SKM-1 (cell line): ENCODE results near the gene KANK2.
"Not testable (repeated sequence)": the region's sequence is repeated elsewhere in the genome, so short reads cannot be mapped to it uniquely, and the experiment has no call there.

Source experiments
- DNase-seq: peaks from one replicate; lab custom pipeline; 2025; ENCODE audit not compliant: unreplicated experiment; lab: John Stamatoyannopoulos, UW

The KANK2 gene

GRCh38 chr19:11174336-11174735, 23.0 kb downstream of the KANK2 start:
- DNase-seq = no peak

- no peak for DNase-seq
Observed at GRCh38 chr19:11173516-11174155, 23.7 kb downstream of the KANK2 start.

GRCh38 chr19:11172576-11172975, 24.8 kb downstream of the KANK2 start:
- no peak for DNase-seq

- no peak for DNase-seq
Observed at GRCh38 chr19:11171144-11171543, 26.2 kb downstream of the KANK2 start.

- DNase-seq = no peak
Observed at GRCh38 chr19:11169896-11170678, 27.3 kb downstream of the KANK2 start.

GRCh38 chr19:11168568-11168967, 28.8 kb downstream of the KANK2 start:
- no peak for DNase-seq

GRCh38 chr19:11166281-11167142, 30.8 kb downstream of the KANK2 start:
- DNase-seq = no peak

GRCh38 chr19:11165486-11166030, 31.8 kb downstream of the KANK2 start:
- DNase-seq = no peak

- DNase-seq = no peak
Observed at GRCh38 chr19:11164879-11165406, 32.4 kb downstream of the KANK2 start.

- DNase-seq = no peak
Observed at GRCh38 chr19:11164296-11164695, 33.0 kb downstream of the KANK2 start.

- not testable (repeated sequence) for DNase-seq
Observed at GRCh38 chr19:11160440-11160768, 36.9 kb downstream of the KANK2 start.

- DNase-seq = no peak
Observed at GRCh38 chr19:11159598-11160439, 37.5 kb downstream of the KANK2 start.

- peak; percentile 98 for DNase-seq
Observed at GRCh38 chr19:11155373-11156120, 41.8 kb downstream of the KANK2 start, which contains the start of gene SPC24. Gene SPC24 (minus strand): TSS chr19:11155782. CDS start chr19:11155776, 6 bp downstream.

- no peak for DNase-seq
Observed at GRCh38 chr19:11154683-11155047, 42.7 kb downstream of the KANK2 start.

- DNase-seq = no peak
Observed at GRCh38 chr19:11152318-11153062, 44.9 kb downstream of the KANK2 start.

GRCh38 chr19:11151181-11151580, 46.2 kb downstream of the KANK2 start:
- DNase-seq = no peak

- no peak for DNase-seq
Observed at GRCh38 chr19:11148001-11148400, 49.3 kb downstream of the KANK2 start.

- no peak for DNase-seq
Observed at GRCh38 chr19:11145536-11145924, 51.8 kb downstream of the KANK2 start.
